GM18867 (cell line): Measurements from ENCODE around the gene PRSS56.

ENCODE experiments used
- ATAC-seq: cut with Tn5 transposase; IDR thresholded peaks from one replicate; pipeline ENCODE4 v1.9.1; 2021; ENCODE audit warnings: mild to moderate bottlenecking, moderate library complexity; ENCODE audit not compliant: unreplicated experiment

The PRSS56 gene

GRCh38 chr2:232519581-232520438 is at the start of gene PRSS56:
Gene PRSS56 (plus strand): TSS chr2:232520388. CDS start chr2:232520599, 211 bp downstream.
- ATAC-seq = no peak

DNA sequence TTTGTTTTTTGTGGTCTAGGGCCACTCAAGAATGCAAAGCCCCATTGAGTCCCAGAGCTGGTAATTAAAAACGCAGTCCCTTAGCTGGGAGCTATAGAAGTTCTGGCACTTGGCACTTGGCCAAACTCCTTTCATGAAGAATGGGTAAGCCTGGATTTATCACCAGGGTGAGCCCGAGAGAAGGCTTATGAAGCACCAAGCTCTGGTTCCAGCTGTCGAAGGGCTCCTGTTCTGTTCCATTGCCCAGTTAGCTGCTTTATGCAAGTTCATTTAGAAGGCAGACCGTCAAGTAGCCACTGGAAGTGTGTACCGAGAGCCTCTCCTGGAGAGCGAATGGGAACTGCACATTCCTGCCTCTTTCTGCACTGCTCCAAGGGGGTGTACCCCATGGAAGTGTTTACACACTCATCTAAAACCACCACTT is 46.7 kb upstream of the PRSS56 start:
- ATAC-seq = no peak

DNA sequence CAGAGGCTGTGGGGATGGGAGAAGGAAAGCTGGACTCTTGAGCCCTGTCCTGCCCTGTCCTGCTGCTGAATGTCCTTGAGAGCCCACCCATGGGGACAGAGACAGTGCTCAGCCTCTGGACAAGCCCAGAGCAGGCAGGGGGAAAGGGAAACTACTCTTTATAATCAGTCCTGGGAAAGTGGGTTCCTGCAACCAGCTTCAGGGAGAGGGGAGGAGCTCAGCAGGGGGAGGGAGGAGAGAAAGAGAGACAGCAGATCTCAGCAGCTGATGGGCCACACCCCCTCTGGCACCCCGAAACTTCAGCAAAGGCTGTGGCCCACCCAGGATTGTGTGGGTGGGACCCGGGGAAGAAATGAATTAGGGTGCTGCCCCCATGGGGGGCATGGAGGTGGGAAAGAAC is 44.1 kb upstream of the PRSS56 start:
- ATAC-seq = no peak

DNA sequence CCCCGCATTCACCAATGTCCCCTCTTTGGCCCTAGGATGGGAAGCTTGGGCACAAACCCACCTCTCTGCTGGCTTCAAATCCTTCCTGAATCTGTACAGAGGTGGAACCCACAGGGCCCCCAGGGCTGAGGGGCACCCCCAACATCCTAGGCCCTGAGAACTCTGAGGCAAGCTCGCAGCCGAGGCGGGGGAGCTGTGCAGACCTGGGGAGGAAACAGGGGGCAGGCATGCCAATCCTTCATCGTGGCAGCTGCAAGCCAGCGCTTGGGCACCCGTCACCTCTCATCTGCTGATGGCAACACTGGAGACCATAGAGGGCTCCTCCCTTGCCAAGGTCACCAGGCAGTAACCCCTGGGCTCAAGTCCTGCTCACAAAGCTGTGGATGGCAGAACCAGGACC is 43.4 kb upstream of the PRSS56 start:
- no peak for ATAC-seq

- no peak for ATAC-seq
Observed at GRCh38 chr2:232477751-232478510, 42.3 kb upstream of the PRSS56 start.

DNA sequence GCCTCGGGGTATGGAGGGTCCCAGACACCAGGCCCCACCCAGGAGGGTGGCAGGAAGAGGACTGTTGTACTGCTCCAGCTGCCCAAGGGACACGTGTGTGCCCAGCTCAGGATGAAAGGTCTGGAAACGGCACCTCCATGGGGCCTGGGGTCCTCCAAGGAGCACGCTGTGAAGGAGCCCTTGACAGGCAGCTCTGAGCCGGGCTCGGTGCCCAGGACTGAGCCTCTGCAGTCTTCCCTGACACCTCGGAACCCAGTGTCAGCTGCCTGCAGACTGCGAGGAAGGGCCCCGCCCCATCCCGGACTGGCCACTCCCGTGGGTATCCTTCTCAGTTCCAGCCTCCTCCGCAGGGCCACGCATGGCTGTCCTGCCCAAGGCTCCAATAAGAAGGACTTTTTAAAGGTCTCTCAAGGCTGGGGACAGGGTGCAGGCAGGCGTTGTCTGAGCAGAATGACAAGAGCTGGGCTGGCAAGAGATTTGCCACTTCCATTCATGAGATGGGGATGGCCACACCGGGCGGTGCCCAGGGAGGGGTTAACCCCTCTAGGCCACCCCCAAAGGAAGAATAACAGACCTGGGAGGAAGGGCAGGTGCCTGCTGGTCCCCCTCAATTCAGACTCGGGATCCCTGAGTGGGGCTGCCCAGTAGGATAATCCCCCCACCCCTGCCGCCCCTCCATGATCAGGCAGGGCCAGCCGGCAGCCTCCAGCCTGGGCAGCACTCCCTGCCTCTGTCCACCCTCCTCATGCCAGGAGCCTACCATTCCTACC is 41.4 kb upstream of the PRSS56 start:
- no peak for ATAC-seq

DNA sequence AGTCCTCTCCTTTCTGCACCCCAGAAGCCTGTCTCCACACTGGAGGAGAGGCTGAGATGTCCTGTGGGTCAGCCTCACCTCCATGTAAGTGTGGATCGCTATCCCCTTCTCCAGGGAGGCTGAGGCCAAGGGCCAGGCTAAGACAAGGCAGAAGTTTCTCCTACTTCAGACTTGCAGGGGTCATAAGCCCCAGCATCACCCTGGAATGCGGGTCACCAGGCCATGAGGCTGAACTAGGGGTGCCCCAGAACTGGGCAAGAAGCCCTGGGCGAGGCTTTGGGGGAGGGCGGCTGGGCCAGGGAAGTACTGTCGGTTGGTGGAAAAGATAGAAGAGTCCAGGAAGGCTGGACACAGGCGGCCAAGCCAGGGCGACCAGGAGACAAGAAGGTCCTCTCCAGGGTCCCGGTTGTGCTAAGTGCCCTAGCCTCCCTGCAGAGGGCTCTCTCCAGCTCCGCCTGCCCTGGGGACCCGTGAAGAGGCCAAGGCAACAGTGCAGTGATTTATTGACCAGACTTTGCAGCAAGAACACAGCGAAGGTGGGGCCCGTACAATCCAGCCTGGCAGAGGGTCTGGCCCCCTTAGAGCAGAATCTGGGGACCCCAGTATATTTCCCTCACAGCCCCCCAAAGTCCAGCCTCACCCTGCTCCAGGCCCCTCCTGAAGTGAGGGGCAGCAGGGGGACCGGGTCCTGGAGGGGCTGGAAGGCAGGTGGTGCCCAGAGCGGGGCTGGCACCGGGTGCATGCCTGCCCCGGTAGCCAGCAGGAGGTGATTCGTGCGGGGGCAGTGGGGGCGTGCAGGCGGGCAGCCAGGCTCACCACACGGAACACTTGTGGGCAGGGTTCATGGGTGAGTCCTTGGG is 40.6 kb upstream of the PRSS56 start:
- no peak for ATAC-seq

- no peak for ATAC-seq
Observed at GRCh38 chr2:232480201-232481190, 39.7 kb upstream of the PRSS56 start.

DNA sequence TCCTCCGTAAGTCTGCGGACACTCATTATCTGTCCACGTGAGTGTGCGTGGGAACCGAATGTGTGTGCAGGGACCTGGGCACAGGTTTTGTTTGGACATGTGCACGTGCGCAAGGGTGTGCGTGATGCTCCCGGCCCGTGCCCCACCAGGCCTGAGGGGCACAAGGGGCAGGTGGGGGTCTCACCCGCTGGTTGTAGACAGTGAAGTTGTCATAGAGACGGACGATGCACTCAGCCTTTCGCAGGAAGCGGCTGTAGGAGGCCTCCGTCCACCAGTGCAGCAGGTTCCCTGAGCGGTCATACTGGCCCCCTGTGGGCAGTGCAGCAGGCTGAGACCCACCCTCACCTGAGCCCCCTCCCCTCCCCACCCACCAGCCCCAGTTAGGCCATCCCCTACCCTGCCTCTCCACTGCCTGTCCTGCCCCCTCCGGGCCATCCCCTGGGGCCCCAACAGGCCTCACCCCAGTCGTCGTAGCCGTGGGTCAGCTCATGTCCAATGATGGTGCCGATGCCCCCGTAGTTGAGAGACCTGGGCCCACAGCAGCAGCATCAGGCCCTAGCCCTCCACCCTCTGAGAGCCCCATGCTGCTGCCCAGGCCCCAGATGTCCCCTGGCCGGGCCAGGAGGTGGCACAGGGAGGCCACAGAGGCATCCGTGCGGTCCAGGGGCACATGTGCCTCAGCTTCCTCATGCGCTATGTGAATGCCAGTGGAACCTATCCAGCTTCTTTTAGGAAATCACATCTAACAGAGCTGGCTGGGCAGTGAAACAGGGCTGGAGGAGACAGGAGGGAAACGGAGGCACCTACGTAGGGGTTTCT is 38.7 kb upstream of the PRSS56 start:
- no peak for ATAC-seq

DNA sequence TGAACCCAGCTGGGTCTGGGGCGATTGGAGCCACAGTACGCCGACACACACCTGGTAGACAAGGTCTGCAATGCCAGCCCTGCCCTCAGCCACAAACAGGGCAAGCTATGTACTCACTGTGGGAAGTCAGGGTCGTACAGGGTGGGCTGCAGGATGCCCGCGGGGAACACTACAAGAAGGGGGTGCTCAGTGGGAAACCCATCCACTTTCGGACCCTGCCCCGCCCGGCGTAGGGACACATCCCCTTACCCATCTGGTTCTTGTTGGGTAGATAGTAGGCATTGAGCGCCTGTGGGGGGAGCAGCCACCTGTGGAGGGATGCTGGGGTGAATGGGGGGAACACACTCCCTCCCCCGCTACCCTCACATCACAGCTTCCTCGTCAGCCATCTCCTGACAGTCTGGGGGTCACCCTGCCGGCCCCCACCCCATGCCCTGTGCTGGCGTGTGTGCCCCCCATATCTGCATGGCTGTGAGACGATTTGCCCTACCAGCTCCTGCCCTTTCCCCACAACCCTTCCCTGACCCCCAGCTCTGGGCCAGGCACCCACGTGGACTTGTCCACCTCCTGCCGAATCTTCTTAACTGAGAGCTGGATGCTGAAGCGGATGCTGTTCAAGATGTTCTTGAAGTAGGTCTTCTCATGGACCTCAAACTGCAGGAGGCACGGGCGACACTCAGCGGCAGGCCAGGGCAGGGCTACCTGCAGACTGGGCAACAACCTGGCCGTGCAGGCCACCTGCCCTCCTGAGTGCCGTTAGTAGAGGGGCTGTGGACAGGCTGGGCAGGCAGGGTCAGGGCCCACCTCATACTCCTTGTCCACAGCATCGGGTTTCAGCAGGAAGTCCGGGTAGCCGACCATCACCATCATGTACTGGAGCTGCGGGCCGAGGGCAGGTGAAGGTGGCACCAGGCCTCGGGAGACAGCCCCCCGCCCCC is 37.6 kb upstream of the PRSS56 start:
- ATAC-seq = no peak

DNA sequence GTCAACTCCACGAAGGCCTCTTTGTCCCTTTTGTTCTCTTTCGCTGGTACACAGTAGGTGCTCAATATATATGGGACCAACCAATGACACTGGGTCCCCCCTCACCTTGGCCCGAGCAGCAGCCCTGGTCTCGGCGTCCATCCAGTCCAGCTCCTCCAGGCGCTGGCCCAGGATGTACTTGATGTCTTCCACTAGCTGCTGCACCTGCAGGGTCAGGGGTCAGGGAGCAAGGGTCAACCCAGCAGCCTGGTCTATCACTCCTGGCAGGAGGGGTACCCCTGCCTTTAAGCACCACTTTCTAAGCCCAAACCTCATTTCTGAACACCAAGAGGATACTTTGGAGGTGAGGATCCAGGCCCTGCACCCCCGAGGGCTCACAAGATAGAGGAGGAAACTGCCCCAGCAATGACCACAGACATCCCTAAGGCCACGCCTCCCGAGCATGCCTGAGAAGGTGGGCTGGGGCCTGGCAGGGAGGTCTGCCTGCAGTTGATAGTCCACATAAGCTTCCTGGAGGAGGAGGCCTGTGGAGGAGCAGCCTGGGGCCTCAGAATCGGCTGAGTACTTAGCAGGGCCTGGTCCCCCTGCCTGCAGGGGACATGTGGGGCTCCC is 36.8 kb upstream of the PRSS56 start:
- ATAC-seq = no peak

- ATAC-seq = no peak
Observed at GRCh38 chr2:232483923-232484627, 36.1 kb upstream of the PRSS56 start.

GRCh38 chr2:232484628-232485347 is 35.4 kb upstream of the PRSS56 start:
- ATAC-seq = no peak

DNA sequence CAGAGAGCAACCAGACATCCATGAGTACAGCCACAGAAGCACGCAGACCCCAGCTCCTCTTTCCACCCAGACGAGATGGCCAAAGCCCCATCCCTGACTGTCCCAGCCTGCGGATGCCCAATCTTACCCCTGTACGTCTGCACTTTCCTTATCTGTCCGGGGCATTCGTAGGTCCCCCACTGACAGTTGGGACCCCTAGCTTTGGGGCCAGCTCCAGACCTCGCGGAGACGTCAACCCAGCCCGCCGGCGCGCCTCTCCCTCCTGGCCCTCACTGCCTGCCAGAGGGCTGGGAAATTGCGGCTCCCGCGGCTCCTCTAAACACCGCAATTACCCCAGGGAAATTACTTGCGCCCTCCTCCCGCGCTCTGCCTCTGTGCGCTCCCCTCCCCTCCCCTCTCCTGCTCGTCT is 34.8 kb upstream of the PRSS56 start:
- no peak for ATAC-seq

DNA sequence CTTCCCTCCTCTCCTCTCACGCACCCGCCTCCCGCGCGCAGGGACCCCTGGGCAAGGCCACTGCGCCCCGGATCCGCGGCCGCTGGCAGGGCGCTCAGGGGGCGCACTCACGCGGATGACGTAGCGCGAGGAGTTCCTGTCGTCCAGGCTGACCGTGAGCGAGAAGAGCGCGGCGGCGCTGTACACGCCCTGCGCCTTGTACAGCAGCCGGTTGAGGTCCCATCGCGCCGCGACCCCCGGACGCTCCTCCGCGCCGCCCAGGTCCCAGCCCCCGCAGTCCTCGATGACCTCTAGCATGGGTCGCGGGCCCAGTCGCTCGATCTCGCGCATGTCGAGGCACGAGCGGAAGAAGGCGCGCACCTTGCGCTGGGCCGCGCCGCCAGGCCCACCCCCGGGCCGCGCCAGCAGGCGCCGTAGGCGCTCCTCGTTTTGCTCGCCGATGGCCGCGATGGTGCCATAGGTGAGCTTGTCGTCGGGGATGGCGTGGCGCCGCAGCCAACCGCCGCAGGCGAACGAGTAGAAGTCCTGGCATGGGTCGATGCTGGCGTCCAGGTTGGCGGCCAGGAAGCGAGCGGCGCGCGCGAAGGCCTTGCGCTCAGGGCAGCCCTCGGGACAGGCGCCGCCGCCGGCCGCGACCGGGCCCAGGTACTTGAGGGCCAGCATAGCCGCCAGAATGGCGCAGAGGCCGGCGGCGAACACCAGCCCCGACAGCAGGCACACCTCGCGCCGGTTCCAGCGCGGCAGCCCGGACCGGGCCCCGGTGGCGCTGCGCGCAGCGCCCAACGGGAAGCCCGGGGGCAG is 34.2 kb upstream of the PRSS56 start:
- no peak for ATAC-seq
